SK-N-SH (cell line): ENCODE data around the gene CTSO. TPM values are rescaled to one million over a fixed set of nuclear protein-coding genes. Genes with fewer than 3 reads are reported as not detected.

Experiments used
- CTCF ChIA-PET: fragments of 300-600, 350-600 bp; formaldehyde crosslinking; extraction: SDS; loops from one replicate; lab custom pipeline; 2021; lab: Yijun Ruan, JAX
- POLR2A ChIA-PET: fragments of 350-600 bp; sonication (Branson Sonifier 250); formaldehyde crosslinking; extraction: SDS; loops from one replicate; lab custom pipeline; 2020; ENCODE audit warnings: antibody characterized with exemption, inconsistent platforms; lab: Yijun Ruan, JAX
- DNase-seq: peaks from one replicate; pipeline ENCODE4 v3.0.0; 2012
- H2AFZ ChIP-seq: fragments of 200-600 bp; sonication (generic); 2 replicates; pipeline ENCODE4 v1.8.1; 2016; ENCODE audit warnings: antibody characterized with exemption, mild to moderate bottlenecking, low read depth
- H3F3A ChIP-seq: fragments of 200-600 bp; sonication (generic); replicated peaks from 2 replicates; pipeline ENCODE3; 2016; ENCODE audit warnings: antibody characterized with exemption, mild to moderate bottlenecking; ENCODE audit not compliant: insufficient read depth
- H3K27ac ChIP-seq, 2 experiments: fragments of 200-500 bp in 1 of 2; fragments of 200-600 bp in 1 of 2; sonication (Bioruptor generic) in 1 of 2; sonication (generic), shearing (Covaris generic) in 1 of 2; 2 replicates each; pipeline versions ENCODE4 v1.5.1 to v1.6.1; 2014 to 2016; ENCODE audit warnings: low read depth in 2 of 2, inconsistent platforms in 1 of 2, low read length in 1 of 2, mild to moderate bottlenecking in 1 of 2, mixed read lengths in 1 of 2
- H3K27me3 ChIP-seq: fragments of 200-600 bp; sonication (generic), shearing (Covaris generic); 2 replicates; pipeline ENCODE4 v1.6.1; 2016; ENCODE audit warnings: mixed run types; ENCODE audit not compliant: insufficient read depth
- H3K36me3 ChIP-seq, 2 experiments: fragments of 200-500 bp in 1 of 2; fragments of 200-600 bp in 1 of 2; sonication (Bioruptor generic) in 1 of 2; sonication (generic) in 1 of 2; replicated peaks in 1 of 2; 2 replicates each; pipeline versions ENCODE3 to v1.5.1; 2014 to 2016; ENCODE audit warnings: low read length in 1 of 2, mild to moderate bottlenecking in 1 of 2; ENCODE audit not compliant: insufficient read depth in 2 of 2, control insufficient read depth in 1 of 2
- H3K4me1 ChIP-seq, 2 experiments: fragments of 200-500 bp in 1 of 2; fragments of 200-600 bp in 1 of 2; sonication (Bioruptor generic) in 1 of 2; sonication (generic), shearing (Covaris generic) in 1 of 2; 2 replicates each; pipeline versions ENCODE4 v1.5.1 to v1.6.1; 2014 to 2016; ENCODE audit warnings: low read depth in 1 of 2, low read length in 1 of 2, mixed run types in 1 of 2; ENCODE audit not compliant: insufficient read depth in 2 of 2, control insufficient read depth in 1 of 2
- H3K4me2 ChIP-seq: fragments of 200-600 bp; sonication (generic), shearing (Covaris generic); 2 replicates; pipeline ENCODE4 v1.6.1; 2017; ENCODE audit warnings: mixed run types
- H3K4me3 ChIP-seq, 2 experiments: fragments of 200-500 bp in 1 of 2; fragments of 200-600 bp in 1 of 2; sonication (Bioruptor generic) in 1 of 2; sonication (generic), shearing (Covaris generic) in 1 of 2; 2 replicates each; pipeline versions ENCODE4 v1.5.1 to v1.8.1; 2014 to 2016; ENCODE audit warnings: low read depth in 2 of 2, inconsistent platforms in 1 of 2, low read length in 1 of 2, mild to moderate bottlenecking in 1 of 2, mixed read lengths in 1 of 2, moderate library complexity in 1 of 2
- H3K79me2 ChIP-seq: fragments of 200-600 bp; sonication (generic); 2 replicates; pipeline ENCODE4 v1.8.1; 2017; ENCODE audit warnings: mild to moderate bottlenecking; ENCODE audit not compliant: insufficient read depth
- H3K9ac ChIP-seq: fragments of 200-600 bp; sonication (generic); 2 replicates; pipeline ENCODE4 v1.6.1; 2017; ENCODE audit warnings: mixed run types
- H3K9me2 ChIP-seq: fragments of 200-600 bp; sonication (generic); 2 replicates; pipeline ENCODE4 v1.6.1; 2017; ENCODE audit warnings: mixed run types
- H3K9me3 ChIP-seq: fragments of 200-600 bp; sonication (generic); 2 replicates; pipeline ENCODE4 v1.6.1; 2017; ENCODE audit warnings: mixed run types, mild to moderate bottlenecking, moderate library complexity
- H4K20me1 ChIP-seq: fragments of 200-600 bp; sonication (generic); 2 replicates; pipeline ENCODE4 v1.6.1; 2017; ENCODE audit warnings: mild to moderate bottlenecking, mixed run types; ENCODE audit not compliant: insufficient read depth
- CHD2 ChIP-seq: fragments of 150-350 bp; IDR thresholded peaks from 2 replicates; pipeline ENCODE4 v1.6.1; 2018; ENCODE audit warnings: low read length; ENCODE audit not compliant: partially characterized antibody
- FOXJ3 ChIP-seq: sonication (generic); formaldehyde crosslinking; IDR thresholded peaks from 2 replicates; pipeline ENCODE4 v1.5.1; 2020; ENCODE audit warnings: mild to moderate bottlenecking, missing genetic modification reagents
- GATA2 ChIP-seq: sonication (generic); formaldehyde crosslinking; IDR thresholded peaks from 2 replicates; pipeline ENCODE4 v1.5.0; 2020; ENCODE audit warnings: mild to moderate bottlenecking, missing genetic modification reagents
- JUND ChIP-seq: IDR thresholded peaks from 2 replicates; pipeline ENCODE4 v1.4.0; 2012
- MAX ChIP-seq: IDR thresholded peaks from 2 replicates; pipeline ENCODE4 v1.4.0; 2012; ENCODE audit warnings: low read depth
- MXI1 ChIP-seq: IDR thresholded peaks from 2 replicates; pipeline ENCODE4 v1.6.1; 2012; ENCODE audit warnings: mild to moderate bottlenecking, low read depth, low read length, improper control_type of control experiment
- NFIC ChIP-seq: IDR thresholded peaks from 2 replicates; pipeline ENCODE4 v1.4.0; 2012; ENCODE audit warnings: borderline replicate concordance
- NRF1 ChIP-seq: IDR thresholded peaks from 2 replicates; pipeline ENCODE4 v1.6.1; 2012; ENCODE audit warnings: low read depth, mild to moderate bottlenecking, low read length
- RAD21 ChIP-seq: IDR thresholded peaks from 2 replicates; pipeline ENCODE4 v1.6.1; 2012; ENCODE audit warnings: mild to moderate bottlenecking, low read length
- RFX5 ChIP-seq: IDR thresholded peaks from 2 replicates; pipeline ENCODE4 v1.6.1; 2012; ENCODE audit warnings: mild to moderate bottlenecking, improper control_type of control experiment, low read length
- TCF12 ChIP-seq: IDR thresholded peaks from 2 replicates; pipeline ENCODE4 v1.4.0; 2012
- WGBS: methylation state at CpG from one replicate; pipeline ENCODE4 v1.1.6; 2017; ENCODE audit warnings: low lambda C conversion rate; 5-methylcytosine and 5-hydroxymethylcytosine counted together
- polyA plus RNA-seq, 3 experiments: library from polyadenylated mRNA; depleted of rRNA; stranded (reverse); fragments of >200 nt; gene quantifications; 2 replicates each; pipeline ENCODE4 v1.2.3, GENCODE V29; 2012
- TF ChIP-seq, protein P1 (sequence below): fragments of 150-350 bp; IDR thresholded peaks from 2 replicates; pipeline ENCODE4 v1.6.1; 2016; ENCODE audit warnings: mild to moderate bottlenecking, low read depth, low read length
- TF ChIP-seq, protein P2 (sequence below): fragments of 150-350 bp; IDR thresholded peaks from 2 replicates; pipeline ENCODE4 v1.6.1; 2017; ENCODE audit warnings: antibody characterized with exemption, low read length, low read depth, borderline replicate concordance
- TF ChIP-seq, protein P3 (sequence below): fragments of 200-600 bp; sonication (generic); IDR thresholded peaks from 2 replicates; pipeline ENCODE4 v1.6.1; 2017; ENCODE audit warnings: antibody characterized with exemption, mild to moderate bottlenecking, moderate library complexity
- TF ChIP-seq, protein P4 (sequence below): IDR thresholded peaks from 2 replicates; pipeline ENCODE4; 2012

CTSO gene
- polyA plus RNA-seq, 1 of the 3 experiments (the other 2 are of a cell fraction) = 3.3 TPM

DNA sequence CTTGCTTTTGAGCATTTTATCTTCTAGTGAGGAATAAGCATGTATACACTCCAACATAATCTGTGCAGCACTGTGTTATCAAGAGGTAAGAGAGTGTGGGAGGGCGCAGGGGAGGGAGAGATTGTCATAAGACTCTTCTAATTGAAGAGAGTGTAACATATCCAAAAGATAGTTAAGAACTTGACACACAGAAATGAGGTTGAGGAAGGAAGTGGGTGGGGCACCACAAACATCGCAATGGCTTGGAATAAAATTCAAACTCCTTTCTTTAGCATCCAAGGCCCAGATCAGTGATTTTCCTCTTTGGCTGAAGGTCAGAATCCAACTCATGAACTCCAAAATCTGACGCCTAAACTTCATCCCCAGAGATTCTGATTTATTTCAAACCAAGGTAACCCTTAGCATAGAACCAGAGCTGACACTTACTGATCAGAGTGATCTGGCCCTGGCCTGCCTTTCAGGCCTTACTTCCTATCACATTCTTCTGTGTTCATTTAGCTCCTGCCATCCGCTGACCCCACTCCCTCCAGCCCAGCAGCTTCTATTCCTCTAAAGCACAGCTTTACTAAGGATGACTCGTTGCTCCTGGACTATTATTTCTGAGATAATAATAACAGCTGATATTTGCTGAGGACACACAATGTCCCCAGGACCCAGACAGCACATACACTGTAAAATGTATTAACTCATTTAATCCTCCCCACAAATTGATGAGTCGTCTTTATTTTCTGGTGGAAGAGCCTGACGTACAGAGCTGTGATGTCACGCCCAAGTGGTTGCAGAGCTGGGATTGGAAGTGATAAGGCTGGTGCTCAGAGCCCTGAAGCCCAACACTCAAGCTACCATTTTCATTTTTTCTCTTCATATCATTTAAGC is 10.6 kb upstream of the CTSO start:
- H3K4me3 ChIP-seq = no peak overlapping the region
- no peaks in the 10 kb centered on the region for H3K9me3 ChIP-seq
- H3K4me1 ChIP-seq = no peaks in the 10 kb centered on the region
- H3K9me2 ChIP-seq = no peaks in the 10 kb centered on the region
- 49% methylated on average over 8 of the region's 8 CpGs for WGBS
- no peaks in the 10 kb centered on the region for H3K79me2 ChIP-seq
- no peaks in the 10 kb centered on the region; the same call in 1 of the 2 replicates for H3K27me3 ChIP-seq
- H3K9ac ChIP-seq = no peak overlapping the region
- no peak overlapping the region for H3K27ac ChIP-seq
- no peak for DNase-seq
- ChIA-PET POLR2A (no interaction called here), CTCF (interaction anchor here (1.5 kb wide), 1 partner anchor 11 kb away, joined by 3 read pairs; no protein-coding TSS in a partner anchor)
- no peak overlapping the region for H2AFZ ChIP-seq
- H3K36me3 ChIP-seq = no peaks in the 10 kb centered on the region
- H4K20me1 ChIP-seq = no peaks in the 10 kb centered on the region
- no peak overlapping the region for H3K4me2 ChIP-seq
- H3F3A ChIP-seq = no peaks in the 10 kb centered on the region
- TF ChIP-seq, protein P1, sequence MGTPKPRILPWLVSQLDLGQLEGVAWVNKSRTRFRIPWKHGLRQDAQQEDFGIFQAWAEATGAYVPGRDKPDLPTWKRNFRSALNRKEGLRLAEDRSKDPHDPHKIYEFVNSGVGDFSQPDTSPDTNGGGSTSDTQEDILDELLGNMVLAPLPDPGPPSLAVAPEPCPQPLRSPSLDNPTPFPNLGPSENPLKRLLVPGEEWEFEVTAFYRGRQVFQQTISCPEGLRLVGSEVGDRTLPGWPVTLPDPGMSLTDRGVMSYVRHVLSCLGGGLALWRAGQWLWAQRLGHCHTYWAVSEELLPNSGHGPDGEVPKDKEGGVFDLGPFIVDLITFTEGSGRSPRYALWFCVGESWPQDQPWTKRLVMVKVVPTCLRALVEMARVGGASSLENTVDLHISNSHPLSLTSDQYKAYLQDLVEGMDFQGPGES = no peak
- TF ChIP-seq NRF1 (no peak), NFIC (no peak), JUND (no peak), CHD2 (no peak), MXI1 (no peak), RAD21 (no peak), FOXJ3 (CRISPR knock-in tag) (no peak), TCF12 (no peak), GATA2 (CRISPR knock-in tag) (no peak), MAX (no peak), RFX5 (no peak)
- TF ChIP-seq, protein P2, sequence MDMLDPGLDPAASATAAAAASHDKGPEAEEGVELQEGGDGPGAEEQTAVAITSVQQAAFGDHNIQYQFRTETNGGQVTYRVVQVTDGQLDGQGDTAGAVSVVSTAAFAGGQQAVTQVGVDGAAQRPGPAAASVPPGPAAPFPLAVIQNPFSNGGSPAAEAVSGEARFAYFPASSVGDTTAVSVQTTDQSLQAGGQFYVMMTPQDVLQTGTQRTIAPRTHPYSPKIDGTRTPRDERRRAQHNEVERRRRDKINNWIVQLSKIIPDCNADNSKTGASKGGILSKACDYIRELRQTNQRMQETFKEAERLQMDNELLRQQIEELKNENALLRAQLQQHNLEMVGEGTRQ = no peak
- TF ChIP-seq, protein P3, sequence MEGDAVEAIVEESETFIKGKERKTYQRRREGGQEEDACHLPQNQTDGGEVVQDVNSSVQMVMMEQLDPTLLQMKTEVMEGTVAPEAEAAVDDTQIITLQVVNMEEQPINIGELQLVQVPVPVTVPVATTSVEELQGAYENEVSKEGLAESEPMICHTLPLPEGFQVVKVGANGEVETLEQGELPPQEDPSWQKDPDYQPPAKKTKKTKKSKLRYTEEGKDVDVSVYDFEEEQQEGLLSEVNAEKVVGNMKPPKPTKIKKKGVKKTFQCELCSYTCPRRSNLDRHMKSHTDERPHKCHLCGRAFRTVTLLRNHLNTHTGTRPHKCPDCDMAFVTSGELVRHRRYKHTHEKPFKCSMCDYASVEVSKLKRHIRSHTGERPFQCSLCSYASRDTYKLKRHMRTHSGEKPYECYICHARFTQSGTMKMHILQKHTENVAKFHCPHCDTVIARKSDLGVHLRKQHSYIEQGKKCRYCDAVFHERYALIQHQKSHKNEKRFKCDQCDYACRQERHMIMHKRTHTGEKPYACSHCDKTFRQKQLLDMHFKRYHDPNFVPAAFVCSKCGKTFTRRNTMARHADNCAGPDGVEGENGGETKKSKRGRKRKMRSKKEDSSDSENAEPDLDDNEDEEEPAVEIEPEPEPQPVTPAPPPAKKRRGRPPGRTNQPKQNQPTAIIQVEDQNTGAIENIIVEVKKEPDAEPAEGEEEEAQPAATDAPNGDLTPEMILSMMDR = no peak
- TF ChIP-seq, protein P4, sequence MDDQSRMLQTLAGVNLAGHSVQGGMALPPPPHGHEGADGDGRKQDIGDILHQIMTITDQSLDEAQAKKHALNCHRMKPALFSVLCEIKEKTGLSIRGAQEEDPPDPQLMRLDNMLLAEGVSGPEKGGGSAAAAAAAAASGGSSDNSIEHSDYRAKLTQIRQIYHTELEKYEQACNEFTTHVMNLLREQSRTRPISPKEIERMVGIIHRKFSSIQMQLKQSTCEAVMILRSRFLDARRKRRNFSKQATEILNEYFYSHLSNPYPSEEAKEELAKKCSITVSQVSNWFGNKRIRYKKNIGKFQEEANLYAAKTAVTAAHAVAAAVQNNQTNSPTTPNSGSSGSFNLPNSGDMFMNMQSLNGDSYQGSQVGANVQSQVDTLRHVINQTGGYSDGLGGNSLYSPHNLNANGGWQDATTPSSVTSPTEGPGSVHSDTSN = no peak
- TF ChIP-seq, all 33 proteins: peak for 0
